GM18951 (cell line): ENCODE measurements around the gene SYS1.

ENCODE experiments used
- POLR2A ChIP-seq: IDR thresholded peaks from 4 replicates; pipeline ENCODE4 v1.6.1; 2011; ENCODE audit warnings: mild to moderate bottlenecking; ENCODE audit not compliant: insufficient read length, insufficient read depth; ENCODE audit errors: extremely low read depth
- in situ Hi-C: fragments of 300-500 bp; cut with MboI; formaldehyde crosslinking; loops from one replicate; pipeline ENCODE4 v1.12.0; 2022; ENCODE audit warnings: low sequenced_read_pairs, mixed read lengths, inconsistent platforms; ENCODE audit not compliant: unreplicated experiment

SYS1 gene

GRCh38 chr20:45353746-45354145, 9.2 kb upstream of the SYS1 start:
- in situ Hi-C loops = no loop called here
- TF ChIP-seq POLR2A = no peak

DNA sequence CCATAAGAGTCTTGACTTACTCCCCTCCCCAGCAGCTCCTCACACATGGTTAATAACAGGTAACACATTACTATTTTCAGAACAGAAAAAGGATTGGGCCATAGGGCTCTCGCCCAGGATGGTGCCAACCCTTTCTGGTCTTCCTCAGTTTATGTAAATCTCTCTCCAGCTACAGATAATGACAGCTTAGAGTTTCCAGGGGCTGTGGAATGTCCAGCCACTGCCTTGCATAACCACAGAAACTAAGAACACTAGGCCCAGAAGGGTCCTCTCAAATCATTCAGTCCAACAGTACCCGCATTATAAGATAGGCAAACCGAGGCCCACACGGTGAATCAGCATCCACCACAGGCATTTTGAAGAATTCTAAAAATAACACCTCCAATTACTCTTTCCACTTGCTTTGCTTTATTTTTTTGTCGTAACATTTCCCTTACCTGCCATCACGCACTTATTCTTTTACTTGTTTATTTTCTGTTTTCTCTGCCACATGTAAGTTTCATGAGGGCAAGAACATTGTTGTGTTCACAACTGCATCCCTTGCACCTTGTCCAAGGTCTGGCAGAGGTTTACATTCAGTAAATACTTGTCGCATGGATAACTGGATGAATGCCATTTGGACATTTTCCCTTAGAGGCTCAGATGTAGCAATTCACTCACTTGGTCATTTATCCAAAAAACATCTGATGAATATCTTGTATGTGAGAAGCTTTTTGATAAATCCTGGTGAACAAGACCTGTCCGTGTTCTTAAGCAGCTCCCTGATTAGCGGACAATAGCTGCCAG, 8.3 kb upstream of the SYS1 start:
- in situ Hi-C loops = no loop called here
- TF ChIP-seq POLR2A = no peak

- in situ Hi-C loops = no loop called here
- no peak for TF ChIP-seq POLR2A
Observed at GRCh38 chr20:45355209-45356084, 7.5 kb upstream of the SYS1 start.

DNA sequence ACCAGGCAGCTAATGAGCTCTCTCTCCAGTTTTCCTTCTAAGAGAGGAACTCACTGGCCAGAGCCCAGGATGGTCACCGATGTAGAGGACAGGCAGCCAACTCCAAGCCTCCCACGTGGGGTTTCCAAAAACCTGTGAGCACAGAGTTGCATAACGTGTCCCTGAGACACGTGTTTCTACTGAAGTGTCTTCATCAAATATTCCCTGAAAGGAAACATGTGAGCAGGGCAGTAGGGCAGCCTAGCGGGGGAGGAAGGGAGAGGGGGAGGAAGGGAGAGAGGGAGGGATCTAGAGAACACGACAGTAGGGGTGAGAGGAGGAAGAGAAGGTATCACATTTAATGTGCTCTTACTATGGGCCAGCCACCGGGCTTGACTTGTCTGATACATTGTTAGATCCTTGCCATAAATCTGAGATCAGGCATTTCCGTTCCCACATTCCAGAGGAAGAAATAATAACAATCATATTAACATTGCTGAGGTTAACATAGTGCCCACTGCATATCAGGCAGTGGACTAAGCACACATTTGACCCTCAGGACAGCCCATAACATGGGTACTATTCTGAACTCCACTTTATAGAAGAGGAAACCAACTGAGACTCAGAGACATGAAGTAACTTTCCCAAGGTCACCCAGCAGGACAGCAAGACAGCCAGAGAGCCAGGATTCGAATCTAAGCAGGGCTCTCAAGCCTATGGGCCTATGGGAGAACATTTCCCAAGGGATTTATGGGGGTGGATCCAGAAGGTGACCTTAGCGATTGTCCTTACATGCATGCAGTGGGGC, 4.5 kb upstream of the SYS1 start:
- no peak for TF ChIP-seq POLR2A
- in situ Hi-C loops = no loop called here

DNA sequence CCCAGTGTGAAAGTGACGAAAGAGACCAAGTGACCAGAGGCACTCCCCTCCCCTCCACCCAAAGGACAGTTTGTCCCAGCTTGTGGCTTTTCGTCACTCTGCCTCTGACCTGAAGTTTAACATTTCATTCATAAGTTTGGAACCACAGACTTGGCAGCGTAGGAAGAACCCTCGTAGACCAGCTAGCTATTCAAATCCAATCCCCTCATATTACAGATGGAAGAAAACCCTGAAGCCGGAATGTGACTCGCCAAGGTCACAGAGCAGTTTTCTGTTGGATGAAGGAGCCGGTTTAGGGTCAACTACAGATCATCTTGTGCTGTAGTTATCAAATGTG, 3.9 kb upstream of the SYS1 start:
- in situ Hi-C loops = no loop called here
- no peak for TF ChIP-seq POLR2A

DNA sequence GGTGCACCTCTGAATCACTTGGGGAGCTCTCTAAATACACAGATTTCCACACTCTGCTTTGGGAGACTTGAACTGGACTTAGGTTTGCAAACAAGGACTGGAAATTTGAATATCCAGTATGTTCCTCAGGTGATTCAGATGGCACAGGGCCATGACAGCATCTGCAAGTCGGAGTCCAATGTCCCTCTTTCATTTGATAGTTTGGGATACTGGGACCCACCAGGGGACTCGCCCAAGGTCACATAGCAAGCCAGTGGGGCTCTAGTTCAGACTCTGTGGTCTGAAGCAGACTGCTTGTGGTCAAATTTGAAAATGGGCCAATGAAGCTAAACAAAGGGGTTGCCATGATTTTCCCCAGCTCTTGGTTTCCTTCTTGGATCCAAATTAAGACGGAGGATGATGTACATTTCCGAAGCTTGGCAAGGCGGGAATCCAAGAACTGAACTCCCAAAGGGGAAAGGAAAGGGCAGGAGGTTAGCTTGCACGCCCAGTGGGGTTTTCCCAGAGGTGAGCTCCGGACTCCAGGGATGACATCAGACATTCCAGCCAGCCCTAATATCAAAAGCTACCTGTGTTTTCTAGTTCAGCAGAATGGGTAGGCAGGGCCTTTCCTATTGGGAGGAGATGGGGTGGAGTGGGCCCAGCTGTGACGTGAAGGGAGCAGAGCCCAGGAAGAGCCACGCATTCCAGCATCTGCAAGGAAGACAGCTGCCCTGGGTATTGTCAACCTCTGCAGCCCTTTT, 3.4 kb upstream of the SYS1 start:
- TF ChIP-seq POLR2A = no peak

GRCh38 chr20:45361793-45362192, 1.2 kb upstream of the SYS1 start:
- in situ Hi-C loops = no loop called here
- no peak for TF ChIP-seq POLR2A

More for the DNA sequence above, 3.4 kb upstream of the SYS1 start:
- in situ Hi-C loops = no loop called here

- TF ChIP-seq POLR2A = no peak
- in situ Hi-C loops = no loop called here
Observed at GRCh38 chr20:45363611-45364492, 896 bp downstream of the SYS1 start.

GRCh38 chr20:45365444-45365970, 2.6 kb downstream of the SYS1 start:
- in situ Hi-C loops = loop anchor here (5.0 kb wide), 1 partner anchor 72 kb away; no protein-coding TSS in a partner anchor
- TF ChIP-seq POLR2A = no peak

- in situ Hi-C loops = loop anchor here (5.0 kb wide), 1 partner anchor 71 kb away; no protein-coding TSS in a partner anchor
- TF ChIP-seq POLR2A = no peak
Observed at GRCh38 chr20:45366192-45366591, 3.2 kb downstream of the SYS1 start.

DNA sequence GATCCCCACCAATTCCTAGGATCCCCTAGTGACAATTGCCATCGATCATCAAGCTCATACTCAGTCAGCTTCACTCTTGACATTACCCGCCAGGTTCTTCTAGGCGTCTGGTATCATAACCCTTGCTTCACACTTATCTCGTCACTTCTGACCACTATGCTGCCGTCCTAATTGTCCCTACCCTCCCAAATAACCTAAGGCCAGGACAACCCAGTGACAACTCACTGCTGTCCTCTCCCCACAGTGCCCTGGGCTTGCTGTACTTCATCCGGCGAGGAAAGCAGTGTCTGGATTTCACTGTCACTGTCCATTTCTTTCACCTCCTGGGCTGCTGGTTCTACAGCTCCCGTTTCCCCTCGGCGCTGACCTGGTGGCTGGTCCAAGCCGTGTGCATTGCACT, 3.7 kb downstream of the SYS1 start:
- no peak for TF ChIP-seq POLR2A
- in situ Hi-C loops = loop anchor here (5.0 kb wide), 1 partner anchor 71 kb away; no protein-coding TSS in a partner anchor
